ENCODE measurements around the gene LRMDA.
"Not testable (repeated sequence)": the region's sequence is repeated elsewhere in the genome, so short reads cannot be mapped to it uniquely, and the experiment has no call there.

The LRMDA gene

DNA sequence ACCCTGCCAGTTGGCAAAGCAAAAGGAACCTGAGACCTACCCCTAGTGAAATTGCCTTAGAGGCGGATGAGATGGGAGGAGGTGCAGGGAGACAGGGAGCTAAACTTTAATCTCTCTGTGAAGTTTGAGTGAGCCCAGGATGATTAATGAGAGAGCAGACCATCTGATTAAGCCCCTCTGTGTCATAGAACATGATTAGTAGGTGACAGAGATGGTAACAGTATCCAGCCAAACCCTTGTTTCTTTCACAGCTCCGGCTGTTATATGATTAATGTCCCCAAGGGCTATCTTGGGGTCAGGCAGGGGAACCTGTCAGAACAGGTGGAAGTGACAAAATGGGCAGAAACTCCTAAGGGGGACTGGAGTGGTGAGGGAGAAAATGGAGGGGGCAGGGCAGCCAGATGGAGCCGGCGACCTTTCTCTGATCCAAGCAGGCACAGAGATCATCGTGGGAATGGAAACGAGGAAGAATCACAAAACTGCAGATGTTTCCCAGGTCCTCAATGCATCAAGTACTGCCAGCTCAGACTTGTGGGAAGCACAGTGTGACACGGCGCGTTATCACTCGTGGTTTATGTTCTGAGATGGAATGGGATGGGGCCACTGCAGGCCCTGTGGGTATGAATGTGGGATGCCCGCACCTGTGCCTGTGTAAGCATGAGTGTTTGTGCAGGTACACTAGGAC lies 684.2 kb downstream of the LRMDA start:
- DNase-seq: no peak

- DNase-seq: no peak
These were observed 685.1 kb downstream of the LRMDA start for GRCh38 chr10:76116523-76116922.

GRCh38 chr10:76117949-76118348 lies 686.5 kb downstream of the LRMDA start:
- DNase-seq: no peak

- no peak for DNase-seq
These were observed 687.6 kb downstream of the LRMDA start for GRCh38 chr10:76119036-76119435.

DNA sequence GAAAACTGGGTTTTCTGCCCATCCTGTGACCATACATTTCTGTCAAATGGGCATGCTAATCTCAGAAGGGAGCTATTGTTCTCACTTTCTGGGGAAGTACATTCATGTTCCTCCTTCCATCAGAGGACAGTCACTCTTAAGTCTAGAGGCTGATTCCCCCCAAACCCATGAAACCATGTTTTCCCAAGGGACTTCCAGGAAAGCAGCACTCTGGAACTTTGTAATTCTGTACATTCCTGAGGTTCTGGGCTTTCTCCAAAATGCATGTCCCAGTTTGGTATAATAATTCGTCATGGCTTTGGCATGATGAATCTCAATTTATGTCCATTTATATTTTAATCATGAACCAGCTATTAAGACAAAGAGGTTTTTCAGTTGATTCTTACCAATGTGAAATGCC lies 688.1 kb downstream of the LRMDA start:
- no peak for DNase-seq

- DNase-seq: no peak
These were observed 690.6 kb downstream of the LRMDA start for GRCh38 chr10:76122056-76122455.

DNA sequence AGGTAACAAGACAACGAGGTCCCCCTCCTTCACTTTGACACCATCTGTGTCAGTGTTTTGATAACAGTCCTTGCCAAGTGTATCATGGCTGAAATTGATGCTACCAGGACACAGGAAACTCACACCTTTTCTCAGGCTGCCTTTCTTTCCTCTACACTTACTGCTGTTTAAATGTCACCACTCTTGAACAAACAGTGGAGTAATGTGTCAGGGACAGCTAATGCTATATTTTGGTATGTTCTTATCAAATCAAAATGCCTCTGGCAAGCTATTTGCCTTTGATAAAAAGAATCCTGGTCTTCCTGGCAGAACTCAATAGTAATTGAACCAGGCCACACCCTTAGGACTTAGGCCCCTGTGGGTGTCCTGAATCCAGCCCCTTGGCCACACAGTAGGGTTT lies 692.9 kb downstream of the LRMDA start:
- DNase-seq: no peak

DNA sequence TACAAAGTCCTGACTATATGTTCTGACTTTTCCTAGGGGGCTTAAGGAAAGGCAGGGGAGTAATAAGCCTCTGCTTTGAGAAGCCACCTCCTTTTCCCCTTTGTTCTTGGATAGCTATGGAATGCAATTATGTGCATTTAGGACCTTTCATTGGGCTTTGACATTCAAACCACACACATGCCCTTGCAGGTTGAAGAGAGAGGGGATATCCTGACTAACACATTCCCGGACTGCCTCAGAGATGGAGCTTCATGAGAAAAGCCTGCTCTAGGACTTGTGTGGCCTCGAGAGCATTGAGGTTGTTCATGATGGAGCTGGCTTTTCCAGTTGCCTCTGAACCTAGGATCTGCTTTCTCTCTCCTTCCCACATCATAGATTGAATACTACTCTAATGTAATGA lies 694.5 kb downstream of the LRMDA start:
- DNase-seq: no peak

GRCh38 chr10:76126607-76127527 lies 695.4 kb downstream of the LRMDA start:
- DNase-seq: no peak

DNA sequence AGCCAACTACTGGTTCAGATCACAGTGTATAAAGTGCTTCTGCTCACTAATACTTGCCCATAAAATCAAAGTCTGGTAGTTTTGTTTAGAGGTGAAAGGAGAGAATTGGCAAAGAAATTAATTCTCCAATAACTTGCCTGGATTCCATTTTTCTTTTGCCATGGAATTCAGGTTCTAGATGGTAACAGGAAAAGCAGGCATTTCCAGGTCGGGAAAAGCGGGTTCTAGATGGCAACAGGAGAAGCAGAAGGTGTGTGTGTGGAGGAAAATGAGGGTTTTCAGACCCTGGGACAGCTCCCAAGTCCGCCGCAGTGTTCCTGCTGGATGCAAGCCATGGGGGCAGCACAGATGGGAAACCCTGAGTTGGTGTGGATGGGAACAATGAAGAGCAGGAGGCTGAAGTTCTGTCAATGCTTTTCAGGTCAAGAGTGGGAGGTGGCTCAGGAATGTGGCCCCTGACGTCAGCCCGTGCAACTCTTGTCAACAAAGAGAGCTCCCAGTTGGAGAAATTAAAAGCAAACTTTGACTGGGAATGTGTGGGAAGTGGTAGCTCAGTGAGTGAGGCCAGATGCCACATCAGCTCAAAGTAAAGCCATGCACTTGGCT lies 696.7 kb downstream of the LRMDA start:
- no peak for DNase-seq

DNA sequence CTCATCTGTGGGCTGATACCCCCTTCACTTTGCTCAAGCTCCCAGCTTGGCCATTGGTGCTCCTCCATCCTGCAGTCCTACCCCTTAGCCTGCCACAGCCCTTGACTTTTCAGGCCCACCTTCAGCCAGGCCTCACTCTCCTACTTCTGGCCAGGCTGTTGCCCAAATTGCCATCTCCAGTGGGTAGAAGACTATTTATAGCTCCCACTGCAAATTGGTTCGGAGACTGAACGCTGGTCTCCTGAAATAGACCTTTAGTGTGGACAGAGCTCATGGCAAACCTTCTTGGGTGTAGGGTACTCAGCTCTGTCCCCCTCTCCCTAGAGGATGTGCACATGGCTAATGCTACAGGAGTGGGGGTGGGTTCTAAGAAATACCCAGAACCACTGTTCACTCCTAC lies 697.8 kb downstream of the LRMDA start:
- no peak for DNase-seq

DNA sequence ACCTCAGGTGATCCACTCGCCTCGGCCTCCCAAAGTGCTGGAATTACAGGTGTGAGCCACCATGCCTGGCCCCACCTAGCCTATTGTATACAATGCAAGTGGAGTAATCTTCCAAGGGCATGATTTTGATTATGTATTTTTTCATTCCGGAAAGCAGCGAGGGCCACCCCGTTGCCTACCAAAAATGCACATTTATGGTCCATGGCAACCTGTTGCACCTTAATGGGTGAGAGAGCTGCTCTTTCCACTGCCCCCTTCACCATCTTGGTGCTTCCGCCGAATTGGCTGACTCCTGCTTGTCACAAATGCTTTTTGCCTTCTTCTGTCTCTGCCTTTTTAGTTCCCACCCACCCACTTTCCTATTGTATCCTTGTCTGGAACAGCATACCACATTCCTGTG lies 699.5 kb downstream of the LRMDA start:
- DNase-seq: no peak

DNA sequence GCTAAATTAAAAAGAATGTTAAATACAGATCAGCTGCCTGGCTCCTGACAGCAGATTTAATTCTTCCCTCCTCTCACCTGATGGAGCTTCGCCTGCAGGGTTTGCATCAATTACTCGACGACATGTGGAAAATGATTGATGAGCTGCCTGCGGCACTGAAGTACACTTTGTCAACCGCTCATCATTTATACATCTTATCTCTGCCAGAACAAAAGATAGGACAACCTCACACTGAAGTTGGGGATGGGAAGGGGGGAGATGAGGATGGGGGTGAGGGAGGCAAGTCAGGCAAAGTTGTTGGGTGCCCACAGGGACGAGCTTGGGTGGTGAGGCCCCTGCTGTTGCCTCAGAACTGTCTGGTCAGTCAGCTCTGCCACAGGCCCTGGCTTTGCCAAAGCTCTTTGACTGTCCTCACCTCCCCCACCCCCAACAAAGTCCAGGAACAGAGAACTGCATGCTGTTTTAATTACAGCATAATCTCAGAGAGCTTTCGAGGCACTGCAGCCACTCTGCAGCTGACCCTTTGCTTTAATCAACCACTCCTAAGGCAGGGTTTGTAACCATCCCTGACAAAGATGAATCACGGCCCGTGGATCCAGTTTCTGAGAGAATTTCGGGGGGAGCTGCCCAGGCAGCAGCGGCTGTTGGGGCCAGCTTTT lies 702.3 kb downstream of the LRMDA start:
- DNase-seq: no peak

DNA sequence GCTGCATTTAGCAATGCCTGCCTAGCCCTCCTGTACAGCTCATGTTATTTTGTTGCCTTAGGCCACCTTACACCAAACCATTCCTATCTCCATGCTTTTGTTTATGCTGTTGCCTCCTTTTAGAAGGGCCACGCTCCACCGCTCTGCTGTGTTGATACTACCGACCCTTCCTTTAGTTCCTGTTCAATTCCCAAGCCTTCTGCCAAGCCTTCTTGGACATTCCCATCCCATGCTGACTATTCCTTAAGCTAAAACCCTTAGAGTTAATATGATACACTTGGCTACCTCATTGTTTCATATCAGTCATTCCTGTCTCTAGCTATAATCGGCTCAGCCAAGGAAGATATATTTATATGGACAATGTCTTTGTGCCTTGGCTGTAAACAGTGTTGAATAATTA lies 705.5 kb downstream of the LRMDA start:
- no peak for DNase-seq

- no peak for DNase-seq
These were observed 706.9 kb downstream of the LRMDA start for GRCh38 chr10:76138286-76138685.

- DNase-seq: no peak
These were observed 707.5 kb downstream of the LRMDA start for GRCh38 chr10:76138906-76139305.

DNA sequence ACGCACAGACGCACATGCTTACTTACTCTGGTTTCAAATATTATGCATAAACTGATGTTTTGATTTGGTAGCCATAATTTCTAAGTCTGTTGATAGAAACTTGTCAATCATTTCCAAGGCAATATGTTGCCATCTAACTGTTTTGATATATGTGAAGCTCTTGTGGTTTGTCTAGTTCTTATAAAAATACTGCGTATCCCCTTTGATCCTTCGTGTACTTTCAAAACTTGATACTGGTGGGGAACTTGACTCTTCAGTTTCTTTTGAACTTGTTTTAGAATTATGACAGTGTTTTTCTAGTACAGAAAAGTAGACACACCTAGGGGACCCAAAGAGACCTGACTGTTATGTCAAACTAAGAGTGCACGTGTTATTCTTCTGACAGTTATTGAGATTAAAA lies 708.0 kb downstream of the LRMDA start:
- DNase-seq: no peak

DNA sequence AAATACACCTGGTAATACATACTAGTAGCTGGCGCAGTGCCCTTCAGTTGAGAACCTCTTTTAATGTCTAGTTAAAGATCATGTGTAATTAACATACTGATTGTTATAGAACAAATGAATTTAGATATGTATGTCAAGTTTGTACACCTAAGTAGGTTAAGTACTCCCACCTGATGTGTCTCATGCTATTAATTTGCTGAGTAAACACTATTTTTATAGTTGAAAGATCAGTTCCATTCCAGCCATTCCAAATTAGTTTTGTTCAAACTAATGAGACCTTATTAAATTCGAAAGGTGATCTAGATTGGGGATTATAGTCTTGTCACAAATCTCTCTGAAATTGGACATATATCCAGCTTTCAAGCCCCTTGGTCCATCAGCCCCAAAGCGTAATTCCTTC lies 710.0 kb downstream of the LRMDA start:
- no peak for DNase-seq

- DNase-seq: not testable (repeated sequence)
These were observed 716.8 kb downstream of the LRMDA start for GRCh38 chr10:76148217-76148616.

DNA sequence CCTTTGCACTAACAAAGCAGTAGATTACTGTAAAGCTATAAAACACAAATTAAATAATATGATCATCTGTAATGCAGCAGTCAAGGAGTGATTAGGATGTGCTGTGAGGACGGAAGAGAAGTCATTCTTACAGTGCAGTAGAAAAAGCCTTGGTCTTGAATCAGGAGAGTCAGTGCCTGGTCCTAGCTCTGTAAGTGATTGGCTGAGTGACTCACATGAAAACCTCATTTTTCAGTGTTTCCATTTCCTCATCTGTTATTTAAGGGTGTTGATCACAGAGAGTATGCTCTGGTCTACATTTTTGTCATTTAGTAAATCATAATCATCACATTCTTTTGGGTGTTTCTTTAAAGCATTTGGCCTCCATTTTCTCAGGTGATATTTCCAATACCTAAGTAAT lies 717.8 kb downstream of the LRMDA start:
- no peak for DNase-seq

GRCh38 chr10:76149602-76150138 lies 718.2 kb downstream of the LRMDA start:
- no peak for DNase-seq

- no peak for DNase-seq
These were observed 718.9 kb downstream of the LRMDA start for GRCh38 chr10:76150139-76150875.

Measured in hippocampal formation (tissue), 2 donors.